B cell (primary cell): ENCODE data around the gene SCN4A.

Source experiments
- EZH2 ChIP-seq: IDR thresholded peaks from 2 replicates; pipeline ENCODE4 v1.6.1; 2012; ENCODE audit warnings: borderline replicate concordance, low read depth, mild to moderate bottlenecking, moderate library complexity, low read length; ENCODE audit not compliant: insufficient read depth, poor library complexity, severe bottlenecking
- TF ChIP-seq, protein P1 (sequence below): fragments of 200-600 bp; IDR thresholded peaks from one replicate; pipeline ENCODE4 v1.8.0; 2022; ENCODE audit warnings: antibody characterized with exemption, mild to moderate bottlenecking

DNA sequence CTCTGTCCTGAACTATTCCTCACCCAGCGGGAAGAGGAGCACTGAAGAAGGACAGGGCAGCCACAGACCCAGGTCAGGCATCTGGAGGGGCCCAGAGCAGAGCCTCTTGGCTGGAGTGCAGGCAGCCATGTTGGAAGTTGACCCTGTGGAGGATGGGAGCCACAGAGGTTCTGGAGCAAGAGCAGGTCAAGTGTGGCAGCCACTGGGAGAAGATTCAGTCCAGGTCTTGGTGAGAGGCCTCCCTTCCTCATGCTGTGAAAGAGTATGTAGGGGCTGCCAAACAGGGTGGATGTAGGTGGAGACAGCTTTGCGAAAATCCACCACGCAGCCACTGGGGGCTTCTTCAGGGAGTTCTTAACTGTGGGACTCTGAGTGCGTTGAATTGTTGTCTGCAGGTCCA is 40.0 kb downstream of the SCN4A start:
- no peak for TF ChIP-seq EZH2
- TF ChIP-seq, protein P1, sequence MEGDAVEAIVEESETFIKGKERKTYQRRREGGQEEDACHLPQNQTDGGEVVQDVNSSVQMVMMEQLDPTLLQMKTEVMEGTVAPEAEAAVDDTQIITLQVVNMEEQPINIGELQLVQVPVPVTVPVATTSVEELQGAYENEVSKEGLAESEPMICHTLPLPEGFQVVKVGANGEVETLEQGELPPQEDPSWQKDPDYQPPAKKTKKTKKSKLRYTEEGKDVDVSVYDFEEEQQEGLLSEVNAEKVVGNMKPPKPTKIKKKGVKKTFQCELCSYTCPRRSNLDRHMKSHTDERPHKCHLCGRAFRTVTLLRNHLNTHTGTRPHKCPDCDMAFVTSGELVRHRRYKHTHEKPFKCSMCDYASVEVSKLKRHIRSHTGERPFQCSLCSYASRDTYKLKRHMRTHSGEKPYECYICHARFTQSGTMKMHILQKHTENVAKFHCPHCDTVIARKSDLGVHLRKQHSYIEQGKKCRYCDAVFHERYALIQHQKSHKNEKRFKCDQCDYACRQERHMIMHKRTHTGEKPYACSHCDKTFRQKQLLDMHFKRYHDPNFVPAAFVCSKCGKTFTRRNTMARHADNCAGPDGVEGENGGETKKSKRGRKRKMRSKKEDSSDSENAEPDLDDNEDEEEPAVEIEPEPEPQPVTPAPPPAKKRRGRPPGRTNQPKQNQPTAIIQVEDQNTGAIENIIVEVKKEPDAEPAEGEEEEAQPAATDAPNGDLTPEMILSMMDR, result no peak
